Measurements from ENCODE around the gene SLC7A10.
"Not testable (repeated sequence)": the region's sequence is repeated elsewhere in the genome, so short reads cannot be mapped to it uniquely, and the experiment has no call there.

DNA sequence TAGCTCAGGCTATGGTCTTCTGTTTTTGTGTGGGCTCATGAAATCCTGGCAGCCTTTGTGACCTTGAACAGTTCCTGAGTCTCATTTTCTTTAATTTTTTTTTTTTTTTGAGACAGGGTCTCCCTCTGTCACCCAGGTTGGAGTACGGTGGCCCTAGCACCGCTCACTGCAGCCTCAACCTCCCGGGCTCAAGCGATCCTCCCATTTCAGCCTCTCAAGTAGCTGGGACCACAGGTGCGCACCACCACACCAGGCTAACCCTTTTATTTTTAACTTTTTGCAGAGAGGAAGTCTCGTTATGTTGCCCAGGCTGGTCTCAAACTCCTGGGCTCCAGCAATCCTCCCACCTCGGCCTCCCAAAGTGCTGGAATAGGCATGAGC is 15.8 kb downstream of the SLC7A10 start:
- TF ChIP-seq, protein P1, sequence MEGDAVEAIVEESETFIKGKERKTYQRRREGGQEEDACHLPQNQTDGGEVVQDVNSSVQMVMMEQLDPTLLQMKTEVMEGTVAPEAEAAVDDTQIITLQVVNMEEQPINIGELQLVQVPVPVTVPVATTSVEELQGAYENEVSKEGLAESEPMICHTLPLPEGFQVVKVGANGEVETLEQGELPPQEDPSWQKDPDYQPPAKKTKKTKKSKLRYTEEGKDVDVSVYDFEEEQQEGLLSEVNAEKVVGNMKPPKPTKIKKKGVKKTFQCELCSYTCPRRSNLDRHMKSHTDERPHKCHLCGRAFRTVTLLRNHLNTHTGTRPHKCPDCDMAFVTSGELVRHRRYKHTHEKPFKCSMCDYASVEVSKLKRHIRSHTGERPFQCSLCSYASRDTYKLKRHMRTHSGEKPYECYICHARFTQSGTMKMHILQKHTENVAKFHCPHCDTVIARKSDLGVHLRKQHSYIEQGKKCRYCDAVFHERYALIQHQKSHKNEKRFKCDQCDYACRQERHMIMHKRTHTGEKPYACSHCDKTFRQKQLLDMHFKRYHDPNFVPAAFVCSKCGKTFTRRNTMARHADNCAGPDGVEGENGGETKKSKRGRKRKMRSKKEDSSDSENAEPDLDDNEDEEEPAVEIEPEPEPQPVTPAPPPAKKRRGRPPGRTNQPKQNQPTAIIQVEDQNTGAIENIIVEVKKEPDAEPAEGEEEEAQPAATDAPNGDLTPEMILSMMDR (IDR thresholded peaks at IDR 0.05) = not testable (repeated sequence)
- not testable (repeated sequence) for TF ChIP-seq POLR2A (IDR thresholded peaks at IDR 0.05)

All from breast epithelium (tissue), 3 donors.